WERI-Rb-1 (cell line): Measurements from ENCODE around the gene IBA57.

Experiments
- DNase-seq: peaks from one replicate; pipeline ENCODE4 v3.0.0-alpha.2; 2020
- H3K27ac ChIP-seq: fragments of 250-450 bp; sonication (Bioruptor Pico); 2 replicates; pipeline ENCODE4 v1.5.1; 2020; ENCODE audit warnings: mild to moderate bottlenecking, moderate library complexity
- H3K27me3 ChIP-seq: fragments of 250-450 bp; sonication (Bioruptor Pico); 2 replicates; pipeline ENCODE4 v1.5.1; 2021; ENCODE audit warnings: mild to moderate bottlenecking, low read depth, moderate library complexity; ENCODE audit not compliant: insufficient read depth, severe bottlenecking
- H3K36me3 ChIP-seq: fragments of 250-450 bp; sonication (Bioruptor Pico); 2 replicates; pipeline ENCODE4 v1.5.1; 2020; ENCODE audit warnings: mild to moderate bottlenecking, moderate library complexity
- H3K4me3 ChIP-seq: 2 replicates; pipeline ENCODE4 v1.5.1; 2011; ENCODE audit warnings: low read depth, mild to moderate bottlenecking, control low read depth, low read length
- H3K9me3 ChIP-seq: fragments of 250-450 bp; sonication (Bioruptor Pico); 2 replicates; pipeline ENCODE4 v1.5.1; 2021; ENCODE audit warnings: mild to moderate bottlenecking, moderate library complexity; ENCODE audit not compliant: severe bottlenecking
- CTCF ChIP-seq: IDR thresholded peaks from 2 replicates; pipeline ENCODE4 v1.5.1; 2011; ENCODE audit warnings: low read depth, mild to moderate bottlenecking, control low read depth, inconsistent platforms, low read length

IBA57 gene

DNA sequence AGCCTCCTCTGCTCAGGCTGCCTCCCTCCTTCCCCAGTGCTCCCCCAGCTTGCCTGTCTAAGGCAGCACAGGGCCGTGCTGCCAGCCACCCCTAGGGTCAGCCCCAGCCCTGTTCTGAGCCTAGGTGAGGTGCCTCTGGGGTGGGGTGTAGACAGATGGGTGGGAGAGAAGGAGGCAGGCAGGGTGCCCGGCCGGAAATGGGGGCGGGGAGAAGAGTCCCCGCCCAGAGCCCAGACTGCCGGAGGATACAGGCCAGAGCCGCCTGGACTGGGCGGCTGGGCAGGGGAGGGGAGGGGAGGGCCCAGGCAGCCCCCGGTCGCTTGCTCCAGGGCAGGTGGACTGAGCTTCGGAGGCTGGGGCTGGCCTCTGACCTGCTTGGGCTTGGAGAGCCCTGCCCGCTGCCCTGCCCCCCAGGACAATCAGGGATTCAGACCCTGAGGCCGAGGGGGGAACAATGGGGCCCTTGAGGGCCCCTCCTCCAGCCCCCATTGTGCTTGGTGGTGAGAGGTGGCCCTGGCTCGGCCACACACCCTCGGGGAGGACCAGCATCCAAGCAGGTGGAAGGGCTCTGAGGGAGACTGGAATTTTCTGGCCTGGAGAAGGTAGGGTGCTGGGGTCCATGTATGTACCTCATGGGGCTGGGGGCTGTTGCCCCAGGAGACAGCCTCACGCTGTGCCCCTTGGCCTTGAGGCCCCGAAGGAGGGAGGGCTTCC, 16.0 kb upstream of the IBA57 start, which contains the start of gene GJC2:
Gene GJC2 (plus strand): TSS at position 525 of the 714 bp plus-strand sequence. CDS start 7,829 bp downstream, outside the sequence.
- H3K36me3 ChIP-seq = peaks cover 5% of the 10 kb centered on the region
- TF ChIP-seq CTCF = no peak
- H3K4me3 ChIP-seq = peak within 1 kb of the TSS; percentile 52
- H3K9me3 ChIP-seq = no peaks in the 10 kb centered on the region
- H3K27ac ChIP-seq = peak within 1 kb of the TSS; percentile 82
- peak; percentile 71 for DNase-seq
- H3K27me3 ChIP-seq = no peaks in the 10 kb centered on the region

DNA sequence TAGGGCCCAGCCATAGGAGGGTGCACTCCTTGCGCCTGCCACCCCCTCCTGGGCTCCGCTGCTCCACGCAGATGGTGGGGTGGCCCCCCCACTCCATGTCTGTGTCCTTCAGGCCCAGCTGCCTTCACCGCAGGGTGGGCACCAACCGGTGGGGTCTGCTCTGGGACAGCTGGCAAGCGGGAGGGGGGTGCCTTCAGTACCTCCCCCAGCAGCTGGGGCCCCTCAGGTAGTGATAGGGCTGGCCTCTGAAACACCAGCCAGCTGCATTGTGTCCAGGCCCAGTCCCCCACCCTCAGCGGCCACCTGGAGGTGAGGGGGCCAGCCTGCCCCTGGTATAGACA, 15.5 kb upstream of the IBA57 start:
- no peaks in the 10 kb centered on the region for H3K27me3 ChIP-seq
- H3K9me3 ChIP-seq = no peaks in the 10 kb centered on the region
- peak overlapping the region; percentile 82 for H3K27ac ChIP-seq
- TF ChIP-seq CTCF = no peak
- H3K36me3 ChIP-seq = peaks cover 5% of the 10 kb centered on the region
- no peak for DNase-seq
- peak overlapping the region; percentile 52 for H3K4me3 ChIP-seq

GRCh38 chr1:228150461-228151179, 15.0 kb upstream of the IBA57 start:
- no peak for TF ChIP-seq CTCF
- Histone ChIP-seq H3K36me3 (peaks cover 5% of the 10 kb centered on the region), H3K27me3 (no peaks in the 10 kb centered on the region), H3K27ac (peak overlapping the region; percentile 82), H3K4me3 (peak overlapping the region; percentile 52), H3K9me3 (no peaks in the 10 kb centered on the region)
- DNase-seq = no peak

- H3K4me3 ChIP-seq = no peak overlapping the region
- no peak for TF ChIP-seq CTCF
- no peak overlapping the region; the same call in 1 of the 2 replicates for H3K27ac ChIP-seq
- H3K36me3 ChIP-seq = peaks cover 5% of the 10 kb centered on the region
- no peak for DNase-seq
- no peaks in the 10 kb centered on the region for H3K9me3 ChIP-seq
- H3K27me3 ChIP-seq = no peaks in the 10 kb centered on the region
These were observed 14.3 kb upstream of the IBA57 start for GRCh38 chr1:228151180-228151925.

DNA sequence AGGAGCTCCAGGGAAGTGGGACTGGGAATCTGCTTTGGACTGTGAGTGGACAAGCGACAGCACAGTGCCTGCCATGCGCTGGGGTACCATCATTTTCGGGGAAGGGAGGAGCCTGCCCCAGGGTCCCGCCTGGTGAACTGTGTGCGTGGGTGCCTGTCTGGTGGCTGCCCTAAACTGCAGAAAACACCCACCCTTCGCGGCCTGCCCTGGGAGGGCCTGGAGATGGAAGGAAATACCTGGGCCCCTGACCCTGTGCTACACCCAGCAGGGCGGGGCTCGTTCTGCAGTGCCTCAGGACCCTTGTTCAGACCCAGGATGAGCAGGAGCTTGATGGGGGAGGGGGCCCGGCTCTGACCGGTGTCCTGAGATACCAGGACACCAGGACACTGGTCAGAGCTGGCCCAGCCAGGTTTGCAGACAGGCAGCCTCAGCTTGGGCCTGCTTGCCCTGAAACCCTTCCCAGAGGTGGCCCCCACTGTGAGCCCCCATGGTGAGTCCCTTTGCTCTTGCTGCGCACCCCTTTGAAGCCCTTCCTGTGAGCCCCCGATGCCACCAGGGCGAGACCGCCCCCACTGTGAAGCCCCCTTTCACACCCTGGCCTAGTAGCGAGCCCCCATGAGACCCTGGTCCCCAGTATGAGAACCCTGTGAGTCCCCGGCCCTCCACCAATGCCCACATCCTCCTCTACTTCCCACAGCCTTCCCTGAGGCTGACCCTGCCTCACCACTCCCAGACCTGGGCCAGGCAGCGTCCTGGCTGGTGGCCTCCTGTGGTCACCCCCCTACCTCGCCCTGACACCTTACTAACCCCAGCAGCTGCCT, 13.3 kb upstream of the IBA57 start:
- no peak overlapping the region for H3K27ac ChIP-seq
- no peak for TF ChIP-seq CTCF
- H3K27me3 ChIP-seq = no peaks in the 10 kb centered on the region
- H3K4me3 ChIP-seq = no peak overlapping the region
- DNase-seq = no peak
- peaks cover 5% of the 10 kb centered on the region for H3K36me3 ChIP-seq
- H3K9me3 ChIP-seq = no peaks in the 10 kb centered on the region
